ENCODE measurements around the gene PEAR1.

- TF ChIP-seq CTCF (IDR thresholded peaks at IDR 0.05) (no peak), POLR2A (IDR thresholded peaks at IDR 0.05) (no peak)
Observed at GRCh38 chr1:156858555-156858956, 35.0 kb upstream of the PEAR1 start.

Measured in thyroid gland (tissue), 4 donors.